ENCODE measurements around the gene PAX4.

GRCh38 chr7:127578036-127578684, 39.8 kb downstream of the PAX4 start:
- no peak for TF ChIP-seq TAF1 (IDR thresholded peaks at IDR 0.05; ENCODE audit: low read depth)
- TF ChIP-seq EGR1 (IDR thresholded peaks at IDR 0.05): no peak
- no peak for TF ChIP-seq TCF12 (IDR thresholded peaks at IDR 0.05; ENCODE audit: low read depth)
- TF ChIP-seq EP300 (IDR thresholded peaks at IDR 0.05; ENCODE audit: borderline replicate concordance): no peak
- TF ChIP-seq RAD21 (IDR thresholded peaks at IDR 0.05; ENCODE audit: low read depth): no peak
- TF ChIP-seq REST (IDR thresholded peaks at IDR 0.05; ENCODE audit: low read depth): no peak
- no peak for TF ChIP-seq MAX (IDR thresholded peaks at IDR 0.05)
- TF ChIP-seq USF1 (IDR thresholded peaks at IDR 0.05): no peak
